HG02642 (cell line): ENCODE measurements around the gene USP25.

ENCODE experiments used
- ATAC-seq: cut with Tn5 transposase; IDR thresholded peaks from one replicate; pipeline ENCODE4 v1.9.1; 2021; ENCODE audit warnings: mild to moderate bottlenecking; ENCODE audit not compliant: unreplicated experiment, poor library complexity

USP25 gene

GRCh38 chr21:15729674-15730483 is at the start of gene USP25:
USP25 (plus strand) TSS chr21:15729982; CDS start chr21:15730394, 412 bp downstream.
- ATAC-seq, result peak; percentile 83

GRCh38 chr21:15682186-15682895 is 47.4 kb upstream of the USP25 start:
- ATAC-seq, result no peak

GRCh38 chr21:15682977-15683376 is 46.8 kb upstream of the USP25 start:
- ATAC-seq, result no peak

- no peak for ATAC-seq
These were observed 43.3 kb upstream of the USP25 start for GRCh38 chr21:15686506-15686905.

GRCh38 chr21:15687208-15687607 is 42.6 kb upstream of the USP25 start:
- no peak for ATAC-seq

GRCh38 chr21:15688016-15688415 is 41.8 kb upstream of the USP25 start:
- ATAC-seq, result no peak

GRCh38 chr21:15688809-15689208 is 41.0 kb upstream of the USP25 start:
- no peak for ATAC-seq

- no peak for ATAC-seq
These were observed 37.1 kb upstream of the USP25 start for GRCh38 chr21:15692711-15693110.

- ATAC-seq, result no peak
These were observed 34.5 kb upstream of the USP25 start for GRCh38 chr21:15695241-15695640.

- ATAC-seq, result no peak
These were observed 28.0 kb upstream of the USP25 start for GRCh38 chr21:15701830-15702229.

- ATAC-seq, result no peak
These were observed 25.9 kb upstream of the USP25 start for GRCh38 chr21:15703932-15704331.

GRCh38 chr21:15706696-15707095 is 23.1 kb upstream of the USP25 start:
- no peak for ATAC-seq

GRCh38 chr21:15713412-15713811 is 16.4 kb upstream of the USP25 start:
- no peak for ATAC-seq

GRCh38 chr21:15718711-15719110 is 11.1 kb upstream of the USP25 start:
- ATAC-seq, result no peak

- ATAC-seq, result no peak
These were observed 9.8 kb upstream of the USP25 start for GRCh38 chr21:15719976-15720375.

GRCh38 chr21:15722591-15723324 is 7.0 kb upstream of the USP25 start:
- ATAC-seq, result no peak

GRCh38 chr21:15725949-15726348 is 3.8 kb upstream of the USP25 start:
- ATAC-seq, result no peak

GRCh38 chr21:15728046-15728445 is 1.7 kb upstream of the USP25 start:
- ATAC-seq, result no peak

- ATAC-seq, result no peak
These were observed 472 bp upstream of the USP25 start for GRCh38 chr21:15729346-15729673.

GRCh38 chr21:15730484-15731242 is 881 bp downstream of the USP25 start:
- no peak for ATAC-seq

GRCh38 chr21:15731243-15731613 is 1.4 kb downstream of the USP25 start:
- ATAC-seq, result no peak
